Activated naive CD8-positive, alpha-beta T cell treated with anti-CD3 and anti-CD28 coated beads, Interleukin-2, amount 10 ng/mL, durations not matched to agents 7 days and 5 days (primary cell): ENCODE measurements around the gene COL3A1. TPM values are rescaled to one million over a fixed set of nuclear protein-coding genes. Genes with fewer than 3 reads are reported as not detected.

ENCODE experiments used
- ATAC-seq: fragments of 150-1000 bp; cut with Tn5 transposase; one replicate; pipeline ENCODE4 v1.10.0; 2021; ENCODE audit warnings: low read depth, moderate library complexity
- POLR2A ChIA-PET: fragments of 350-600 bp; sonication (Branson Sonifier 250); formaldehyde crosslinking; loops from one replicate; lab custom pipeline; 2021; ENCODE audit warnings: antibody characterized with exemption; lab: Charles Lee
- DNase-seq: peaks from one replicate; pipeline ENCODE4 v3.0.0; 2021
- H3K27ac Mint-ChIP-seq: one replicate; pipeline ENCODE4 v1.8.0; 2022; ENCODE audit warnings: mild to moderate bottlenecking, mixed read lengths
- H3K27me3 Mint-ChIP-seq: one replicate; pipeline ENCODE4 v1.8.0; 2022; ENCODE audit warnings: mild to moderate bottlenecking, moderate library complexity, mixed read lengths
- H3K36me3 Mint-ChIP-seq: one replicate; pipeline ENCODE4 v1.8.0; 2021; ENCODE audit warnings: mild to moderate bottlenecking, mixed read lengths
- H3K4me1 Mint-ChIP-seq: one replicate; pipeline ENCODE4 v1.8.0; 2021; ENCODE audit warnings: mixed read lengths
- H3K4me3 Mint-ChIP-seq: one replicate; pipeline ENCODE4 v1.8.0; 2022; ENCODE audit warnings: mild to moderate bottlenecking, moderate library complexity, mixed read lengths
- H3K9me3 Mint-ChIP-seq: one replicate; pipeline ENCODE4 v1.8.0; 2021; ENCODE audit warnings: mixed read lengths
- total RNA-seq, 2 experiments: library from RNA; stranded (reverse); gene quantifications; one replicate each; pipeline ENCODE4 v1.2.3, GENCODE V29; 2021

The COL3A1 gene
- total RNA-seq, 2 experiments from 2014 or later: not detected

- no peaks in the 10 kb centered on the region for H3K36me3 Mint-ChIP-seq
- no peak overlapping the region for H3K4me3 Mint-ChIP-seq
- H3K9me3 Mint-ChIP-seq: no peaks in the 10 kb centered on the region
- H3K27ac Mint-ChIP-seq: no peak overlapping the region
- DNase-seq: no peak
- POLR2A ChIA-PET: no interaction called here
- no peaks in the 10 kb centered on the region for H3K27me3 Mint-ChIP-seq
- ATAC-seq: no peak
- H3K4me1 Mint-ChIP-seq: no peaks in the 10 kb centered on the region
Observed at GRCh38 chr2:189013671-189014448, 39.7 kb downstream of the COL3A1 start.

DNA sequence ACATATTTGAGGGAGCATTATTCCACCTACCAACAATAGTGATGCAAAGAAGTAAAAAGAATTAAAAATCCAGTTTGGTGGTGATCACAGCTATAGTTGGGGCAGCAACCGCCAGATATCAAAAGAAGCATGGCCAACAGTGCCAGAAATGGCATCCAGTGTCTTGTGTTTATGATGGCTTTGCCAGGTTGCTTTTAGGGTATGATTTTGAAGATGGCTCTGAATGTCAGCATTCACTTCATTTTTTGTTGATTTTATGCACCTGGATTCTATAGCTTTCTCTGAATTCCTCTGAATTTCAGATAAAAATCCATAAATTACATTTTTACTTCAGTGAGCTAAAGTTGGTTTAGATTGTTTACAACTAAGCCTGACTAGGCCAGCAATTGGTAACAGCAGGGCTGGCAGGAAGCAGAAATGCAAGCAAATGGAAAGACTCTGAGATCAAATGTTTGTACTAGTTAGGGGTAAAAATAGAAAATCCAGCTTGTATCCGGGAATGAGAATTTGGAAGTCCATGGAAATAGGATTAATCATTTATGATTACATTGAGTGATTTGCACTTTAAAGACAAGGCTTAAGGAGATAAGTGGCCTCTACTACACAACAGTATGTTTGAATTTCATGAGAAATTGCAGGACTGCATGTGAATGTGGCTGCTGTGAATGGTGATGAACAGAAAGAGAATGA lies 40.4 kb downstream of the COL3A1 start:
- Mint-ChIP-seq H3K4me3 (no peak overlapping the region), H3K9me3 (no peaks in the 10 kb centered on the region), H3K27ac (no peak overlapping the region), H3K27me3 (no peaks in the 10 kb centered on the region), H3K4me1 (no peaks in the 10 kb centered on the region), H3K36me3 (no peaks in the 10 kb centered on the region)
- ATAC-seq: no peak
- DNase-seq: no peak
- POLR2A ChIA-PET: no interaction called here

- Mint-ChIP-seq H3K4me1 (no peaks in the 10 kb centered on the region), H3K36me3 (no peaks in the 10 kb centered on the region), H3K4me3 (no peak overlapping the region), H3K27me3 (no peaks in the 10 kb centered on the region), H3K27ac (no peak overlapping the region), H3K9me3 (no peaks in the 10 kb centered on the region)
- POLR2A ChIA-PET: no interaction called here
- DNase-seq (no peak), ATAC-seq (no peak)
Observed at GRCh38 chr2:189015359-189015758, 41.2 kb downstream of the COL3A1 start.

DNA sequence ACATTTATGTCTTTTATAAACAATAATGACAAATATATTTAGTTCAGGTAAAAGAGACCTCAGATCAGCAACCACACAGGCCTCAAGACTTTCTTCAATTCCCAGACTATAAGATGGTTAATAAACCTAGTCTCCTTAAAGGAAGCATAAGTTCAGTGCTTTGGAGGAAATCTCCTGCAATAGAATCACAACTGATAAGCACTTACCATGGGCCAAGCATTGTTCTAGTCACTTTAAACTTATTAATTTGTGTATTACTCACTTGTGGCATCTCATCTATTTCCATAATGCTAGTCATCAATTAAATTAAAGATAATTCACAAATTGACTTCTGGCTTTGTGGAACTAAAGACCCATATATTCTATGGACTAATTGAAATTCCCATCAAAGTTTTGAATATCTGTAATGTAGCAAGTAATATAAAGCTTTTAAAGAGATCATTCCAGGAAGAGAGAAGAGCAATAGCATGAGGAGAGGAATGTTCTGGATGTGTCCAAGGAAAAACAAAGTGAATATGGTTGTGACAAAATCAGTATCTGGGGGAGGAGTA lies 42.2 kb downstream of the COL3A1 start:
- no peaks in the 10 kb centered on the region for H3K4me1 Mint-ChIP-seq
- no peak overlapping the region for H3K4me3 Mint-ChIP-seq
- H3K27me3 Mint-ChIP-seq: no peaks in the 10 kb centered on the region
- H3K9me3 Mint-ChIP-seq: no peaks in the 10 kb centered on the region
- no peaks in the 10 kb centered on the region for H3K36me3 Mint-ChIP-seq
- ATAC-seq (no peak), DNase-seq (no peak)
- no peak overlapping the region for H3K27ac Mint-ChIP-seq
- POLR2A ChIA-PET: no interaction called here

DNA sequence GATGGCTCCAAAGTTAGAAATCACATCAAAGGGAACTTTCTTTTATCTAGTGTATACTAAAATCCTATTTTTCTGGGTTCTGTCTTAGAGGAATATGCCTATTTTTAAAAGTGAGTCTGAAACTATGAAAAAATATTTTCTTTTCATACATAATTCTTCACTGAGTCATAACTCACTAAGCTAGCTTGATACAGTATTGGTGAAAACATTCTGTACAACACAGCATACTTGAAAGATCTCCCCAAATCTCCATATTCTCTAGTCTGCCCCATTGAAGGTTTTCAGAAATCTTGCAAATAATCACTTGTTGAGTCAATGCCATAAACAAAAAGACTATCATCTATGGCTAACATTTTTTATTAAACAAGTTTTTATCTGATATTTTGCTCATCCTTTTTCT lies 44.5 kb downstream of the COL3A1 start:
- no peak overlapping the region for H3K4me3 Mint-ChIP-seq
- no peak overlapping the region for H3K27ac Mint-ChIP-seq
- DNase-seq: no peak
- H3K27me3 Mint-ChIP-seq: no peaks in the 10 kb centered on the region
- H3K36me3 Mint-ChIP-seq: no peaks in the 10 kb centered on the region
- POLR2A ChIA-PET: no interaction called here
- H3K4me1 Mint-ChIP-seq: no peaks in the 10 kb centered on the region
- no peaks in the 10 kb centered on the region for H3K9me3 Mint-ChIP-seq
- ATAC-seq: no peak

- POLR2A ChIA-PET: no interaction called here
- no peak for ATAC-seq
- peaks cover 2% of the 10 kb centered on the region for H3K27me3 Mint-ChIP-seq
- no peaks in the 10 kb centered on the region for H3K9me3 Mint-ChIP-seq
- no peak overlapping the region for H3K4me3 Mint-ChIP-seq
- no peak overlapping the region for H3K27ac Mint-ChIP-seq
- no peaks in the 10 kb centered on the region for H3K36me3 Mint-ChIP-seq
- no peaks in the 10 kb centered on the region for H3K4me1 Mint-ChIP-seq
- no peak for DNase-seq
Observed at GRCh38 chr2:189020179-189020578, 46.0 kb downstream of the COL3A1 start.

DNA sequence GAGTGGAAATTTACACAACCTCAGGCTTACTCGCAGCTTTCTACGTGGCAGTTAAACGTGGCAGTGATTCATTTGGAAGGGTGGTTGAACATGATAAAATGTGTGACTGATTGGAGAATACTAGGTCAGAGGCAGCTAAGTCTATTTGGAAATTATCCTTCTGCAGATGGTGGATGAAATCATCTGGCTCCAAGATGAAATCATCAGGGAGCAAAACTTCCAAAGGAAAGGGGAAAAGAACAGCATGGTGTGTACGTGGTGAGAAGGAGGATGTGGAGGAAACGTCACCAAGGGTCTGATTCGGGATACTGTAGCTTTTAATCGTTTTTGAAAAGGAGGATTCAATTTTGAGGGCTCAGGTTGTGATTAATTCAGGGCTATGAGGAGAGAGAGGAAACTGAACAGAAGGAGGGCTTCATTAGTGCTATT lies 47.9 kb downstream of the COL3A1 start:
- Mint-ChIP-seq H3K36me3 (no peaks in the 10 kb centered on the region), H3K4me3 (no peak overlapping the region), H3K9me3 (no peaks in the 10 kb centered on the region), H3K4me1 (no peaks in the 10 kb centered on the region), H3K27me3 (peaks cover 2% of the 10 kb centered on the region), H3K27ac (no peak overlapping the region)
- ATAC-seq (no peak), DNase-seq (no peak)
- POLR2A ChIA-PET: no interaction called here

- POLR2A ChIA-PET: no interaction called here
- Mint-ChIP-seq H3K9me3 (no peaks in the 10 kb centered on the region), H3K27me3 (peaks cover 2% of the 10 kb centered on the region), H3K36me3 (no peaks in the 10 kb centered on the region), H3K4me1 (no peaks in the 10 kb centered on the region), H3K27ac (no peak overlapping the region), H3K4me3 (no peak overlapping the region)
- DNase-seq (no peak), ATAC-seq (no peak)
Observed at GRCh38 chr2:189022492-189022891, 48.3 kb downstream of the COL3A1 start.

GRCh38 chr2:189024901-189025618 lies 50.9 kb downstream of the COL3A1 start:
- DNase-seq (no peak), ATAC-seq (no peak)
- Mint-ChIP-seq H3K4me3 (no peak overlapping the region), H3K27me3 (peaks cover 2% of the 10 kb centered on the region), H3K4me1 (no peaks in the 10 kb centered on the region), H3K36me3 (no peaks in the 10 kb centered on the region), H3K9me3 (no peaks in the 10 kb centered on the region), H3K27ac (no peak overlapping the region)
- POLR2A ChIA-PET: no interaction called here

- no peaks in the 10 kb centered on the region for H3K36me3 Mint-ChIP-seq
- DNase-seq (no peak), ATAC-seq (no peak)
- H3K27ac Mint-ChIP-seq: no peak overlapping the region
- no peaks in the 10 kb centered on the region for H3K9me3 Mint-ChIP-seq
- POLR2A ChIA-PET: no interaction called here
- no peaks in the 10 kb centered on the region for H3K27me3 Mint-ChIP-seq
- no peaks in the 10 kb centered on the region for H3K4me1 Mint-ChIP-seq
- H3K4me3 Mint-ChIP-seq: no peak overlapping the region
Observed at GRCh38 chr2:189037518-189037917, 63.3 kb downstream of the COL3A1 start.

GRCh38 chr2:189045836-189046235 lies 71.7 kb downstream of the COL3A1 start:
- POLR2A ChIA-PET: no interaction called here
- Mint-ChIP-seq H3K27me3 (no peaks in the 10 kb centered on the region), H3K4me3 (no peak overlapping the region), H3K9me3 (no peaks in the 10 kb centered on the region), H3K27ac (no peak overlapping the region), H3K36me3 (no peaks in the 10 kb centered on the region), H3K4me1 (no peaks in the 10 kb centered on the region)
- ATAC-seq (no peak), DNase-seq (no peak)

DNA sequence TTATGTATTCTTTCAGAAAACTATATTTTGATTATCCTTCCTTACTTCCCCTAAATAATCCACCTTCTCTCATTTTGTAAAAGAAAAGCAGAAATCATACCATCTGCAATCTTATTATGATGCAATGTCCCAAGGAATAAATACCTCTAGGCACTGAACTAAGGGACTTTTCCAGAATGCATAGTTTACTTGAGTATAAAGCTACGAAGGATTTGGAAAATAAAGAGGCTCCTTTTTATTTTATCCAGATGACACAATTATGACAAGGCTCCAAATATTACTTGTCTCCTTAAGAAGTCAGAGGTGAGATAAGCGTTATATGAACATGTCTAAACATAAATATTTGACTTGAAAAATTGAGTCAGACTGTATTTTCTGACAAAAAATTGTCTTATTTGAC lies 72.1 kb downstream of the COL3A1 start:
- DNase-seq: no peak
- POLR2A ChIA-PET: interaction anchor here (0.6 kb wide), 1 partner anchor 1030 kb away, joined by 3 read pairs; no protein-coding TSS in a partner anchor
- Mint-ChIP-seq H3K4me3 (no peak overlapping the region), H3K4me1 (no peaks in the 10 kb centered on the region), H3K27ac (no peak overlapping the region), H3K36me3 (no peaks in the 10 kb centered on the region), H3K27me3 (no peaks in the 10 kb centered on the region), H3K9me3 (no peaks in the 10 kb centered on the region)
- no peak for ATAC-seq

GRCh38 chr2:189047171-189047888 lies 73.2 kb downstream of the COL3A1 start:
- no peaks in the 10 kb centered on the region for H3K27me3 Mint-ChIP-seq
- ATAC-seq (no peak), DNase-seq (no peak)
- no peaks in the 10 kb centered on the region for H3K36me3 Mint-ChIP-seq
- no peak overlapping the region for H3K27ac Mint-ChIP-seq
- no peaks in the 10 kb centered on the region for H3K4me1 Mint-ChIP-seq
- H3K4me3 Mint-ChIP-seq: no peak overlapping the region
- no peaks in the 10 kb centered on the region for H3K9me3 Mint-ChIP-seq
- POLR2A ChIA-PET: no interaction called here
